AG08396 (cell line): ENCODE results near the gene IRF3.

Experiments used
- DNase-seq: peaks from one replicate; pipeline ENCODE4 v3.0.0; 2012; ENCODE audit warnings: low spot score, mixed read lengths

Gene IRF3

DNA sequence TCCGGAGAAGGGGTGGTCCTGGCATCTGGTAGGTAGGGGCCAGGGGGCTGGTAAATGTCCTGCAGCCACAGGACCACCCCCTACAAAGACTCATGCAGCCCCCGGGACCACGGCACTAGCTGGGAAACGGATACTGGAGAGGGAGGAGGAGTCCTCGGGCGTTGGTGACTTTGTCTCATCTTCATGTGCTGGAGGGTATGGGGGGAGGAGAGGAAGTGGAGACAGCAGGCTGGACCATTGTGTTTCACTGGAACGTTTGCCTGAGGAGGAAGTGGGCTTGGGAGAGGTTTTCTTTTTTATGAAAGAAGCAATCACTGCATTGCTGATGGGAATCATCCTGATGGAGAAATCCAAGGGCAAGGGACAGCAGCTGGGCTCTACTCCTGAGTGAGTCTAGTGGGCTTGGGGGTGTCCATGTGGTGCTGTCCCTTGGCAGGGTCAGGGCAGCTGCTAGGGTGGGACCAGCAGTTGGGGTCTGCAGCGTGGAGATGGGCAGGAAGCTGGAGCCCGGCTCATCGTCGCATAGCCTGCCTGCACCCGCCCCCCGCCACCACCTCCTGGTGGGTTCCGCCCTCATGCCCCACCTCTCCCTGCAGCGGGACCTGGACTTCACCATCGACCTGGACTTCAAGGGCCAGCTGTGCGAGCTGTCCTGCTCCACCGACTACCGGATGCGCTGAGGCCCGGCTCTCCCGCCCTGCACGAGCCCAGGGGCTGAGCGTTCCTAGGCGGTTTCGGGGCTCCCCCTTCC lies 22.1 kb upstream of the IRF3 start:
- DNase-seq, result no peak

DNA sequence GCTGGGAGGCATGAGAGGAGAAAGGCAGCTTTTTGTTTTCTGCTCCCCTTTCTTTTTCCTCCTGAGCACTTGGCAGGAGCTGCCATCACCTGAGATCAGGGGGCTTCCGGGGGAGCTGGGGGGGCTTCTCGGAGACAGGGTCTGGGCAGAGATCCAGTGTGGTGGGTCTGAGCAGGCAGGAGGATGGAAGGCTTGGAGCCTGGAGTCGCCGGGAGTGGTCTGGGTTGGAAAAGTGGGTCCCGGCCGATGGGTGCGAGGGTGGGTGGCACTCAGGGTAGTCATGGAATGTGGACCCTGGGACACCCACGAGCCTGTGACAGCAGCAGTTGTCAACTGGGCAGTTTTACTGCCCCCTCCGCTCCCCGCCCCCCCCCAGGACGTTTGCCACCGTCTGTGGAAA lies 21.5 kb upstream of the IRF3 start:
- no peak for DNase-seq

DNA sequence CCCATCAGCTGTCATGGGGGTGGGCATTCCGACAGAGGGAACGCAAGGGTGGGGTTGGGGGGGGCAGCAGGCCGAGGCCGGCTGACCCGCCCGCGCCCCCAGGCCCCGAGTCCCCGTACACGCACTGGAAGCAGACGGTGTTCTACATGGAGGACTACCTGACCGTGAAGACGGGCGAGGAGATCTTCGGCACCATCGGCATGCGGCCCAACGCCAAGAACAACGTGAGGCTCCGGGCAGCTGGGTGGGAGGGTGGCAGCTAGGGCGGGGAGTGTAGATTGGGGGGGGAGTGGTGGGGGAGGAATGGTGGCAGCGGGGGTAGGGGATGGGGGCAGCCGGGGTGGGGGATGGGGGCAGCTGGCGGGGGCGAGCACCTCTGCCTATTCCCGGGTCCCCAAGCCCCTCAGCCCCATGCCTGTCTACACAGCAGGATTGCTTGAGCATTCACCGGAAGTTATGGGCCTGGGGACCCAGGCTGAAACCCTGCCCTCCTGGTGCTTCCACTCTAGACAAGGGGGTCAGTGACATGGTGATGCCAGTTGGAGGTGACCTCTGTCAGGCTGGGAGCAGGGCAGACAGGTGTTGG lies 20.9 kb upstream of the IRF3 start:
- no peak for DNase-seq

DNA sequence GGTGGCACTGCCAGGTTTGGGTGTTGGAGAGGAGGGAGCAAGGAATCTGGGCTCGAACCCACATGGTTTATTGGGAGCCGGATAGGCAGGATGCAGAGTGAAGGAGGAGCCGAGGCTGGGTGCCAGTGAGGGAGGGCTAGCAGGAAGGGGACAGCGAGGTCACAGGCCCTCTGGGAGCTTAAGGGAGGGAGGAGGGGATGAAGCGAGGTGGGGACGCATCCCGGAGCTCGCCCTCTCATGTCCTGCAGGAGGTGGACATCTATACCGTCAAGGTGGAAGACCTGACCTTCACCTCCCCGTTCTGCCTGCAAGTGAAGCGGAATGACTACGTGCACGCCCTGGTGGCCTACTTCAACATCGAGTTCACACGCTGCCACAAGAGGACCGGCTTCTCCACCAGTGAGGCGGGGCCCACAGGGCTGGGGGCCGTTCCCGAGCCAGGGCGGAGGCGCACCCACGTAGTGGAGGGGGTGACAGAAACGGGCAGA lies 20.2 kb upstream of the IRF3 start:
- no peak for DNase-seq

DNA sequence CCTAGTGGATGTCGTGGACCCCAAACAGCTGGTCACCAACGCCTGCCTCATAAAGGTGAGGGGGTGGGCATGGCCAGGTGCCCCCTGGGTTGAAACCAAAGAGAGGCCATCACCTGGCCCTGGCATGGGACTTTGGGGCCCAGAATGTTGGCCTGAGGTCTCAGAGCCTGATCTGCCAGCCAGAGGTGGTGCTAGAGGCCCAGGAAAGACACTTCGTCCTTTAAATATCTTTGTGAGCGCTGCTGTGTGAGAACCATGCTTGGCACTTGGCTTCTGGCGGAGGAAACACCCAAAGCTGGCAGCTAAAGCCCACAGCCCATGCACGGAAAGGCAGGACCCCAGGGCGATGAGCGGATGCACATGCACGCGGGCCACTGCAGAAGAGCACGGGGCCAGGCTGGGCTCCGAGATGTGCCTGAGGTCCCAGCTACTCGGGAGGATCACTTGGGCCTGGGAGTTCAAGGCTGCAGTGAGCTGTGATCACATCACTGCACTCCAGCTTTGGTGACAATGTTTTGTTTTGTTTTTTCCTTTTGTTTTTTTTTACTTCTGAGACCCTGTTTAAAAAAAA lies 19.4 kb upstream of the IRF3 start:
- no peak for DNase-seq

DNA sequence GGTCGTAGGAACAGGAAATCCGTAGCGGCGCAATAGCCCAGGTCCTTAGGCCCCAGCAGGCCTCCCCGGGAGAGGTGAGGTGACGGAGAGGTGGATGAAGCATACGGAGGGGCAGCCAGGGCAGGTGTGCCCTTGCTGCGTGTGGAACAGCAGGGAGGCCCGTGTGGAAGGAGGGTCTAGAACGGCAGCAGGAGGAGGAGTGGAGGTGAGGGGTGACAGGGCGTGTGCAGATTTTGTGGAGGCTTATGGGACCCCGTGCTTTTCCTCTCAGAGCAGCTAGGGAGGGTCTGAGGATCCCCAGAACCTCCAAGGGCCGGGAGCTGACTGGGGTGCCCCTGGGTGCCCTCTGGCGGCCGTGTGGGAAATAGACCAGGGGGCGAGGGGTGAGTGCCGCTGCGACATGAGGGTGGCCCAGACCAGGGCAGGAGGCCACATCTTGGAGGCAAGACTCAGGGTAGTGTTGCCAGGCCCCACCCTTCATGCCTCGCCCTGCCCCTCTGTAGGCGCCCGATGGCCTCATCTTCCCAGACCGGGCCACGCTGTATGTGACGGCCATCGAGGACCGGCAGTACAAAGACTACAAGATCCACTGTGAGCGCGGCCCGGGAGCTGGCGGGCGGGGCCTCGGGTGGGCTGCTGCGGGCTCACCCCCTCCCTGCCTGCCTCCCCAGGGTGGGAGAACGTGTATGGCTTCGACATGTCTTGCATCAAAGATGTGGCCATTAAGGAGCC lies 18.8 kb upstream of the IRF3 start:
- DNase-seq, result peak; percentile 50

DNA sequence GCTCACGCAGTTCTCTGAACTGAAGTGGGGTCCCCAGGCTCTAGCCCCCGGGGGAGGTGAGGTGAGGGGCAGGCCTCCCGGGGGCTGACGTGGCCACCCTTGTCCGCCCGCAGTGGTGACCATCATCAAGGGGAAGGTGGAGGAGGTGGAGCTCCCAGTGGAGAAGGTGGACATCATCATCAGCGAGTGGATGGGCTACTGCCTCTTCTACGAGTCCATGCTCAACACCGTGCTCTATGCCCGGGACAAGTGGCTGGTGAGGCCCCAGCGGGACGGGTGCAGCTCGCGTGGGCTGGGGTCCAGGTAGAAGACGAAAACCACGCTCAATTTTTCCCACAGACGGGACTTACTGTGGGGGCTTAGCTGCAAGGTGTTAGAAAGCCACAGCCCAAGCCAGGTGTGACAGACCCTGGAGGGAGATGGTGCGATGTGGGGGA lies 18.2 kb upstream of the IRF3 start:
- no peak for DNase-seq

DNA sequence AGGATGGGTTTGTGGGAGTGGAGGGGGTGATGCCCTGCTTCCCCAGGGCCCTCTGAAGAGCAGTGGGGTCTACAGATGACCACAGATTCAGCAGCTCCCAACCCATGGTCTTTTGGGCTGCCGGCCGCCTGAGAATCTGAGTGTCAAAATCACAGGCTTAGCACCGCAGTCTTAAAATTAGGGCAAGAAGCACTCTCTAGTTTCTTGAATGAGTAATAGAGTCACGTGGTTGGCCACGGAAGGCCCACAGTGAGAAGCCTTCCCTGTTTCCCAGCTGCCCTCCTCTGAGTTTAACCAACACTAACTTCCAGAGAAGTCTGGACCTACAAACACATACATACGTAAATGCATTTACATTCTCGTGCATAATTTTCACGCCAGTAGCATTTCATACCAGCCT lies 16.6 kb upstream of the IRF3 start:
- no peak for DNase-seq

DNA sequence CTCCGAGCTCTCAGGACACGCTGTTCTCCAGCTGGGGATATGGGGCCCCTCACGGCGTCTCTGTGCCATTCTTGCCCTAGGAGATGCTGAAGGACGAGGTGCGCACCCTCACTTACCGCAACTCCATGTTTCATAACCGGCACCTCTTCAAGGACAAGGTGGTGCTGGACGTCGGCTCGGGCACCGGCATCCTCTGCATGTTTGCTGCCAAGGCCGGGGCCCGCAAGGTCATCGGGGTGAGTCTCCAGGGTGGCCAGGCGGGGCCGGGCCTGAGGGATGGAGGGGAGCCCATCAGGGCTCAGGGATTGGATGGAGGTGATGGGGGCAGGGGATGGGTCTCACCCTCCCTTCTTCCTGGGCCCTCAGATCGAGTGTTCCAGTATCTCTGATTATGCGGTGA lies 16.2 kb upstream of the IRF3 start:
- DNase-seq, result no peak

DNA sequence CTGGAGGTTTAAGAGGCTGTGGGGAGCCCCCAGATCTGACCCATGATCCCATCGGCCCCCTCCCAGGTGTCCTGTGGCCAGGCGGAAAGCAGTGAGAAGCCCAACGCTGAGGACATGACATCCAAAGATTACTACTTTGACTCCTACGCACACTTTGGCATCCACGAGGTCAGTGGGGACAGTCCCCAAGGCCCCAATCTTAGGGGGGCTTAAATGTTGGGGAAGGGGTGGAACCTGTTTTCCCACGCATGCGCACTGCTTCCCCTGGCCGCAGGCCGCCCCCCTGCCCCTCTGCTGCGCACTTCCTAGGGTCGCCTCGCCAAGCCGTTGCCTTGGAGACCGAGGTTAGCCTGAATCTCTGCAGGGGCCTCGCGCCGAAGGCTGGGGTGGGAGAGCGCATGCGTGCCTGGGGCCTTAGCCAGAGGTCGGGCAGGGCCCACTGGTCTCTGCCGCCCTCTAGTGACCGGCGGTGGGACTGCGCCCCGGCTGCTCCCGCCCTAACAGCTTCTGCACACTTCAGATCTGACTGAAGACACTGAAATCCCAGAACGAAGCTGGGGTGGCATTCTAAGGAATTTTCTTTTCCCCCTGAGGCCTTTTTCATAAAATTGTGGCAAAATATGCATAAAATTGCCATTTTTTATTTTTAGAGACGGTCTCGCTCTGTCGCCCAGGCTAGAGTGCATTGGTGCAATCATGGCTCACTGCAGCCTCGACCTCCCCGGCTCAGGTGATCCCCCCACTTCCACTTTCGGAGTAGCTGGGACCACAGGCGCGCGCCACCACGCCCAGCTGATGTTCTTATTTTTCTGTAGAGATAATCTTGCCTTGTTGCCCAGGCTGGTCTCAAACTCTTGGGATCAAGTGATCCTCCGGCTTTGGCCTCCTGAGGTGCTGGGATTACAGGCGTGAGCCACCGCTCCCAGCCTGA lies 15.0 kb upstream of the IRF3 start:
- DNase-seq, result peak; percentile 95

DNA sequence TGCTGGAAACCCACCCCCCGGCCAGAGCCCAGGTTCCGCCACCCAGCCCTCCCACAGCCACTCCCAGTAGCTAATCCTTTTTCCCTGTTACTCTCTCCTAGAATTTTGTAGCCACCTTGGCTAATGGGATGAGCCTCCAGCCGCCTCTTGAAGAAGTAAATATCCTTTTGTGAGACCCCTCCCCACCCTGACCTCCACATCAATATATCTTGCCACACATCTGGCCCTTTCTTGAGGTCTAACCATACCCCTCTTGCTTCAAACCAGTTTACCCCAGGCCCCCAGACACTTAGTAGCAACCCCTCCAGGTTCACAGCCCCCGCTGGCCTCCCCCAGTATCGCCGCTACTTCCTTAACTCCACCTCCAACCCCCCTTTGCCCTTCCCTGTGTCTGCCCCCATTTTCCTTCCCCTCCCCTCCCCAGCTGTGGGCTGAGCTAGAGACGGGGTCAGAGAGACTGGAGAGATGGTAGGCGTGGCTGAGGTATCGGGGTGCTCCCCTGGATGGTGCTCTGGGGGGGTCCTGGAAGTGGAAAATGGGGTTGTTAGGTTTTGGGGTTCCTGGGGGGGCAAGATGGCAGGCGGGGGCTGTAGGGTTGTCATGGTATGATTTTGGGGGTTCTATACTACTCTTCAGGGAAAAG lies 14.2 kb upstream of the IRF3 start:
- no peak for DNase-seq

DNA sequence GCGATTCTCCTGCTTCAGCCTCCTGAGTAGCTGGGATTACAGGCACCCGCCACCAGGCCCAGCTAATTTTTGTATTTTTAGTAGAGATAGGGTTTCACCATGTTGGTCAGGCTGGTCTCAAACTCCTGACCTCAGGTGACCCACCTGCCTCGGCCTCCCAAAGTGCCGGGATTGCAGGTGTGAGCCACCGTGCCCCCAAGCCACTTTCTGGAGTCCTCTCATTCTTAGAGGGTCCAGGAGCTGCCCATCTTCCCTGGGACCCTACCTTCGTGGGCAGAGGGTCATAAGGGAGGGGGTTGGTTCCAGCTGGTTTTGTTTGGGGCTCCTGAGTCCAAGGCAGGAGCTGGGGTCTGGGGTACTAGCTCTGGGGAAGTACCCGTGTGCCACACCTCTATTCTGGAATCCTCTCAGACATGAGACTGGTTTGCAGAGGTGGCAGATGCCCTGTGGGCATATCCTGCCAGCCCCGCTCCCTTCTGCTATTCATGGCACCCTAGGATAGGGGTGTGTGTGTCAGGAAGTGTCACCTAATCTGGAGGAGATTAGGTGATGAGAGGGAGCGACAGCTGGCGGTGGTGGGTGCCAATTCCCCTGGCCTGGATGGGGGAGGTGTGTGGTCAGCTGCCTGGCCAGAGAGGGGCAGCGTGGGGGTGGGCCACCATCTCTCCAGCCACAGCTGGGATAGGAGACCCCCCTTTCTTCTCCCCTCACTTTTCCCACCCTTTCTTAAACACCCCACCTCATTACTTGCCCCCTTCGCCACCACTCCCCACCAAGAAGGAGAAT lies 13.5 kb upstream of the IRF3 start:
- DNase-seq, result no peak

DNA sequence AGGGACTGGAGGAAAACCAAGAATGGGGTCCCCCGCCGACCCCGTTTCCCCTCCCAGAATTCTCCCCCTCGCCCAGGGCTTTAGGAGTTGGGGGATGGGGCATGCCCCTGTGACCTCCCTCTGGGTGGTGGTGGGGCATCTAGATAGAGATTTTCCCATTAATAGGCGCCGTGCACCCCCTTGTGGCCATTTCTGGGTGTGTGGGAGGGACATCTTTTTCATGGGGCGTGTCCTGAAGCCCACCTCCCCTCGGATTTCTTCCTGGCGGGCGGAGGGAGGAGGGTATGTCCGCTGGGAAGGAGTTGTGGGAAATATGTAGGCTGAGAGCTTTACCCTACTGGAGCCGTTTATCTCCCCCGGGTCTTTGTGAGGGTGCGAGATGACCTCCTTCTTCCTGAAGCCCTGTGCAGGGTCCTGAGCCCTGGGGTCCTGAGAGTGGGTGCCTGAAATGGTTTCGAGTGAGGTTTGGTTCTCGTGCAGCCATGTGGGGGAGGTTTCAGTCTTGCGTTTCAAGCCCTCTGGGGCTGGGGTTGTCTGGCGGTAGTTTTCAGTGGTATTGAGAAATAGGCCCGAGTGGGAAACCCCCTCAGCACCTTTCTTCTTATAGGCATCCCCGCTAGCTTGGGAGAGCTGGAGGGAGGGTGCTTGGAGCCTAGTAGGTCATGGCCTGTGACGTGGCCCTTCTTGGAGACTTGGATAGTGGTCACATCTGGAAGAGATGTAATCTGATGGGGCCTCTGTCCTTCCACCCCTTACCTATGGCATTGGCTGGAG lies 12.4 kb upstream of the IRF3 start:
- DNase-seq, result peak; percentile 70

DNA sequence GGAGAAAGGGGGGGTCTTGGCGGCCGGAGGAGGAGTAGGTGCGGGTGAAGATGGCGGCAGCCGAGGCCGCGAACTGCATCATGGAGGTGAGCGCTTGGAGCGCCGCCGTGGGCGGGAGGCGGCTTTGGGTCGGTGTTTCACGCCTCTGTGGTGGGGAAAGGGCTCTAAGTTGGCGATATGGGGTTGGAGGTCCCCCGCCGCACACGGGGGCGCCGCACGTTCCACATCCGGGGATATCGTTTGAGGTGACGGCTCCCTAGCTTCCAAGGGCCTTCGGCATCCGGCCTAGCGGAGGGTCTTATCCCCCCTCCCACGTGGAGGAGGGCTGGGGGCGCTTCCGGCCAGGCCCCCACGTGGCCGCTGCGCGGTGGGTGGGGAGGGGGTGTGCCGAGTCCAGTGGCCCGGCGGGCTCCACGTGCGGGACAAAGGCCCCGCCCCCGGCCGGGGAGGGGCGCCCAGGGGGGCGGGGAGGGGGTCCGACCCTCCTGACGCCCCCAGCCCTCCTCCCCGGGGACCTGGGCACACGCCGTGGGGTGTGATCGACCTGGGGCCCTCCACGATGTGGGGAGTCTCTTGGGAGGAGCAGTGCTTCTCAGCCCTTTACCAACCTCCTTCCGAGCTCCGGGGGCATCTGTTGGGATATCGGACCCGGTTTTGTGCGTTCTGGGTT lies 11.7 kb upstream of the IRF3 start, which contains the start of gene PRMT1:
TSS of gene PRMT1 (plus strand) at position 41 of the 670 bp plus-strand sequence. CDS start at position 51, 10 bp downstream.
- peak; percentile 59 for DNase-seq

DNA sequence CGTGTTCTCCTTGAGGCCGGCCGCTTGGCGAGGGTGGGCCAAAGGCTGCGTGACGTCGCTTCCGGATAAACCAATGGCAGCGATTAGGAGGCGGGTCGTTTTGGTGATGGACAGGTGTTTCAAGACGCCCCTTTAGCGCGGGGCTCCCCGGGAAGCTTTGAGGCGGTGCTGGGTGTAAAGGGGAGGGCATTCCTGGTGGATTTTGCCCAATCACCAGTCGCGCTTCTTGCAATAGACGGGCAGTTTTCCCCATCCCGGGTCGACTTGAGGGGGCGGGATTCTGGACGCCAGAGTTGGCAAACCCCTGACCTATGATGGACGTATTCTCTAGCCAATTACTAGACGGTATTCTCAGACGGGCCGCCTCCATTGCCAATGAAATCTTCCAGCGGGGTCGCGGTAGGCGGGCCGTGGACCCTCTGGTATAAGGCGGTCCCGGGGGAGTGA lies 11.2 kb upstream of the IRF3 start:
- peak; percentile 98 for DNase-seq

DNA sequence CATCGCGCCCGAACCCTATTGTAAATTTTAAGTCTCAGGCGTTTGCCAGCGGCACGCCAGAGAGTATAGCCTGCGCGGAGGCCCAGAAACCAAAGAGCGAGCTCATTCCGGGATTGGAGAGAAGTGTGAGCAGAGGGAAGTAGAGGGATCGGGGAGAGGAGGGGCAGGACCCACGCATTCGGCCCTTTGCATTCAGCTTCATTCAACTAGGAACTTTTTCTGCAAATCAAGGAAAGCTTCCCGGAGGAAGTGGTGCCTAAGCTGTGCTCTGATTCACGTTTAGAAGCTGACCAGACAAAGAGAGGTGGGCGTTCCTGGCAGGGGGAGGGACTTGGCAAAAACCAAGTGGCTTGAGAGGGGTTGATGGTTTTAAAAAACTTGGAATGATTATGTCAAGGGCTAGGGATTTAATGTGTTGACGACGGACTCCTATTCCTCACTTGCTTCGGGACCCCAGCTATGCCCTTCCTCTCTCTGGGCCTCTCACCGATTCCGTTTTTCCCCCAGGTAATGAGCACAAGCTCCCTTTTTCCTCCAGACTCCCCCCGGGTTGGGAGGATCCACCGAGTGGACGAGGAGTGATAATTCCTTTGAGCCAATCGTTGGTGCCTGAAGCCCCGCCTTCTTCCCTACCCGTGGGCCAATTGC lies 10.6 kb upstream of the IRF3 start:
- peak; percentile 89 for DNase-seq

DNA sequence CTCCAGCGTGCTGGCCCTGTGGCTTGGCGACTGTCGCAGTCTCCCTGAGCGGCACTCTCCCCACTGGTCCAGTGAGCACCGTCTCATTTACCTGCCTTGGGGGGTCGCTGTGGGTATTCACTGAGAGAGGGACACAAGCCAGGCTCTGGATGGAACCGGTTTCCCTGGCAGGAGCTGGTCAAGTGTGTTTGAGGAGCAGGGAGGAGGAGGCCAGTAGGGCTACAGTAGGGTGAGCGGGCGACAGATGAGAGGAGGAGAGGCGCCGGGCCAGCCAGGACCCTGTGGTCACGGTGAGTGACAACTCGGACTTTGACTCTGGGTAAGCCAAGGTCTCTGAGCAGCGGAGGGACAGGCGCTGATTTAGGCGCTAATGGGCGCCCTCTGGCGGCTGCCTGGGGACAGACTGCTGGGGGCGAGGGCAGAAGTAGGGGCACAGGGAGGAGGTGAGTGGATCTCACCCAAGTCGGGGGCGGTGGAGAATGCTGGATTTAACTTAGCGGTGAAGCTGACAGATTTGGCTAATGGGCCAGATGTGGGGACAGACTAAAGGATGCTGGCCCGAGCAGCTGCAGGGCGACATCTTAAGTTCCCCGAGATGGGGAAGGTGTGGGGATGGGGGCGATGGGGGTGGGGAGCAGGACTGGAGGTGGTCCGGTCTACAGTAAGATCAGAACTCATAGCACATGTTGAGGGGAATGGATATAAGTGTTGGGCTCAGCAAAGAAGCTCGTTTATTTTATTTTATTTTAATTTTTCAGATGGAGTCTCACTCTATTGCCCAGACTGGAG lies 6.7 kb upstream of the IRF3 start:
- DNase-seq, result peak; percentile 88
